ENCODE results near the gene SCYL3.

DNA sequence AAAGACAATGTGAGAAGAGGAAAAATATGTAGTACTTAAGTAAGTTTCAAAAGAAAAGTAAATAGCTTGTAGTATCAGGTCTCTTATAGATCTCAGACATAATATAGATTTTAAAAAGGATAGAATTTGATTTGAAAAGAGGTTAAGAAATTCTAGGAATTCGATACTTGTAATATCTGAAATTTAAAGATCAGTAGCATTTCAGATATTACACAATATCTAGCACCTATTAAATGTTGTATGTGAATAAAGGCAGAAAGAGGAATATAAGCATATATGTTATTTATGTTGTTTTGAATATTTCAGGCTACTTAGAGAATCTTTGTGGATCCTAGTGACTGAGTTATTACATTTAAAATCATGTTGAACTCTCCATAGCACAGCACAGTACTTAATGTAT lies 64.0 kb downstream of the SCYL3 start:
- TF ChIP-seq, protein P1, sequence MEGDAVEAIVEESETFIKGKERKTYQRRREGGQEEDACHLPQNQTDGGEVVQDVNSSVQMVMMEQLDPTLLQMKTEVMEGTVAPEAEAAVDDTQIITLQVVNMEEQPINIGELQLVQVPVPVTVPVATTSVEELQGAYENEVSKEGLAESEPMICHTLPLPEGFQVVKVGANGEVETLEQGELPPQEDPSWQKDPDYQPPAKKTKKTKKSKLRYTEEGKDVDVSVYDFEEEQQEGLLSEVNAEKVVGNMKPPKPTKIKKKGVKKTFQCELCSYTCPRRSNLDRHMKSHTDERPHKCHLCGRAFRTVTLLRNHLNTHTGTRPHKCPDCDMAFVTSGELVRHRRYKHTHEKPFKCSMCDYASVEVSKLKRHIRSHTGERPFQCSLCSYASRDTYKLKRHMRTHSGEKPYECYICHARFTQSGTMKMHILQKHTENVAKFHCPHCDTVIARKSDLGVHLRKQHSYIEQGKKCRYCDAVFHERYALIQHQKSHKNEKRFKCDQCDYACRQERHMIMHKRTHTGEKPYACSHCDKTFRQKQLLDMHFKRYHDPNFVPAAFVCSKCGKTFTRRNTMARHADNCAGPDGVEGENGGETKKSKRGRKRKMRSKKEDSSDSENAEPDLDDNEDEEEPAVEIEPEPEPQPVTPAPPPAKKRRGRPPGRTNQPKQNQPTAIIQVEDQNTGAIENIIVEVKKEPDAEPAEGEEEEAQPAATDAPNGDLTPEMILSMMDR (IDR thresholded peaks at IDR 0.05; ENCODE audit: insufficient read depth, low read length, poor library complexity, severe bottlenecking): no peak
- no peak for TF ChIP-seq EZH2phosphoT487 (conservative IDR thresholded peaks at IDR 0.05; ENCODE audit: low read length)
